ENCODE results near the gene KLF1.
A peak's percentile ranks its signal among the peaks of the same experiment; 100 is the strongest.
"Not testable (repeated sequence)": the region's sequence is repeated elsewhere in the genome, so short reads cannot be mapped to it uniquely, and the experiment has no call there.

KLF1 gene

DNA sequence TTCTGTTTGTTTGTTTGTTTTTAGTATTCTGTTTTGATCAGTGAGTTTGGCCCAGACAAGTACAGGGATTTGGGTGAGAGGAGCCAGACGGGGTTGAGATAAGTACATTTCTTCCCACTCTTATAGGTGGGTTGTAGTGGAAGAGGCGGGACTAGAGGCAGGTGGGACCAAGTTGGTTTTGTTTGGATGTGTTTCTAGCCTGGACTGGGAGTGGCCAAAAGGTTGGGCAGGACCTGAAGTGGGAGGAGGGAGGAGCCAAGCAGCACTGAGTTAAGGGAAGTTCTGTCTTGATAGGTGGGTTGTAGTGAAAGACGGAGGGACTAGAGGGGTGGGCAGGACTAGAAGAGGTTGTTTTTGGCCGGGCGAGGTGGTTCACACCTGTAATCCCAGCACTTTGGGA, 14.7 kb downstream of the KLF1 start:
- in situ Hi-C loops (cut with MboI; ENCODE audit: low pct_unique_long_range_greater_than_20kb, low sequenced_read_pairs), result no loop called here

DNA sequence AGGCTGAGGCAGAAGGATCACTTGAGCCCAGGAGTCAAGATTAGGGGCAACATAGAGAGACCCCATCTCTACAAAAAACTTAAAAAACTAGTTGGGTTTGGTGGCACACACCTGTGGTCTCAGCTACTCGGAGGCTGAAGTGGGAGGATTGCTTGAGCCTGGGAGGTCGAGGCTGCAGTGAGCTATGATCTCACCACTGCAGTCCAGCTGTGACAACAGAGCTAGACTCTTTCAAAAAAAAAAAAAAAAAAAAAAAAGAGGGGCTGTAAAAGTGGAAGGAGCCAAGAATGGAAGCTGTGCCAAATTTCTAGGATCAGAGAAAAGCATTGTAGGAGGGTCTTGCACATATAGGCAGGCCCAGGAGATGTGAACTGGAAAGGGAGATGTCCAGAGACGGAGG, 15.3 kb downstream of the KLF1 start:
- in situ Hi-C loops (cut with MboI; ENCODE audit: low pct_unique_long_range_greater_than_20kb, low sequenced_read_pairs), result no loop called here
- DNase-seq, result no peak

More for the DNA sequence above, 14.7 kb downstream of the KLF1 start:
- peak; percentile 23 for DNase-seq

DNA sequence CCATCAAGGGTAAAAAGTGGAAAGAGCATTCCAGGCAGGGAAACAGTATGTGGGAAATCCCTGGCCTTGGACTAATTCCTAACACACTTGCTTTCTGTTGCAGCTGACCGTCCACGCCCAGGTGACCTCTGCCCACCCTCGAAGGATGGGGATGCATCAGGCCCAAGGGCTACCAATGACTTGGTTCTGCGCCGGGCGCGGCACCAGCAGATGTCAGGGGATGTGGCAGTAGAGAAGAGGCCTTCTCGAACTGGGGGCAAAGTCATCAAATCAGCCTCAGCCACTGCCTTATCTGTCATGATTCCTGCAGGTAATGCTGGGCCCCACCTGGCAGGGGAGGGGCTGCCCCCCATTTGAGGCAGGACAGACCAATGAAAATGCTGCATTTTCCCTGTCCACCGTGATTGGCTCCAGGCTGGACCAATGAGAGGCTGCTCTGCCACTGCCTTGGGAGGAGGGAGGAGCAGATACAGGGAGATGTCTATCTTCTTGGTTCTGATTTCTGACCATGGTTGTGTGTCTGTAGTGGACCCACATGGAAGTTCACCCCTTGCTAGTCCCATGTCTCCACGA, 18.4 kb downstream of the KLF1 start:
- no peak for DNase-seq

DNA sequence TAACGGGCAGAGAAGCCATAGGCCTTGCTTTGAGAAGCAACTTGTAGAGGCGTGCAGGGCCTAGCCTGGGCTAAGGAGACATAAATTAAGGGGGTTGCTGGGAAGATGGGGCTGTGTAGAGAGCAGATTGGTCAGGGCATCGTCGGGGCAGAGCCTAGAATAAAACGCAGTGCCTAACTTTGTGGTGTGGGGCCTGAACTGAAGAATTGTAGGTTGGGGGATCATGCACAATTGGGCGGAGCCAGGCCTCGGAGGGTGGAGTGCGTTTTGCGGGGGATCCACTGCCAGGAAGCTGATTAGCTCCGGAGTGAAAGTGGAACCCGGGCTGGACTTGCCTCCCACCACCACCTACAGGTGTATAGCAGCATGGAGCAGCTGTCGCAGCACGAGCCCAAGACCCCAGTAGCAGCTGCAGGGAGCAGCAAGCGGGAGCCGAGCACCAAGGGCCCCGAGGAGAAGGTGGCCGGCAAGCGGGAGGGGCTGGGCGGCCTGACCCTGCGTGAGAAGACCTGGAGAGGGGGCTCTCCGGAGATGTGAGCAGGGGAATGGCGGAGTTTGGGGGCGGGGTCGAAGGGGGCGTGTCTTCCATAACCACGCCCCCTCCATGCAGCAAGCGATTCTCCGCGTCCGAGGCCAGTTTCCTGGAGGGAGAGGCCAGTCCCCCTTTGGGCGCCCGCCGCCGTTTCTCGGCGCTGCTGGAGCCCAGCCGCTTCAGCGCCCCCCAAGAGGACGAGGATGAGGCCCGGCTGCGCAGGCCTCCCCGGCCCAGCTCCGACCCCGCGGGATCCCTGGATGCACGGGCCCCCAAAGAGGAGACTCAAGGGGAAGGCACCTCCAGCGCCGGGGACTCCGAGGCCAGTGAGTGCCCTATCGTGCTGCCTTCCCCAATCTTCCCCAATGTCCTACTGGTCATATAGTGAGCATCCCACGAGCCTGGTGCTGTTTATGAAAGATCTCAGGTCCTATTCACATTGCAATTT, 19.6 kb downstream of the KLF1 start:
- in situ Hi-C loops (cut with MboI; ENCODE audit: low pct_unique_long_range_greater_than_20kb, low sequenced_read_pairs), result no loop called here
- no peak for DNase-seq

More for the DNA sequence above, 18.4 kb downstream of the KLF1 start:
- in situ Hi-C loops (cut with MboI; ENCODE audit: low pct_unique_long_range_greater_than_20kb, low sequenced_read_pairs), result no loop called here

DNA sequence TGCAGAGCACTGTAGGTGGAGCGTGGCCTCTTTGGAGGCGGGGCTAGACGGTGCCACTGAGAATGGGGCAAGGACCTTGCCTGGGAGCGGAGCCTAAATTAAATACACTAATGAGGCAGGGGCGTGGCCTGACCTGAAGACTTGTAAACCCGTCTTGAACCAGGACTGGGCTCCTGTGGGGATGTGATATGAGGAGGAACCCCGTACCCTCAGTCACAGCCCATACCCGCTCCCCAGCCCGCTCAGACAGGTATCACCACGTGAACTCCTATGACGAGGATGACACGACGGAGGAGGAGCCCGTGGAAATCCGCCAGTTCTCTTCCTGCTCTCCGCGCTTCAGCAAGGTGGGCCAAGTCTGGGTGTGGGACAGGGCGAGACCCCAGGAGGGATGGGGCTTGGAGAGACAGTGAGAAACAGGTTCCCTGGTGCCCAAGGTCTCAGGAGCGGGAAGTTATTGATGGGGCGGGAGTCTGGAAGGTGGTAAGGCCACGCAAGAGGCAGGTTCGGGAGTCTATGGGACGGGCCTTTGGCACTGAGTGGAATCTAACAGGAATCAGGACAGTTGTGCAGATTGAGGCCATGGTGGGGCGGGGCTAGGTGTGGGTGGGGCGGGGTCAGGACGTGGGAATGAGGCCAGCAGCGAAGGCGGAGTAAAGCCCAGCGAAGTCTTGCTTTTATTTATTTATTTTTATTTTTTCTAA, 20.4 kb downstream of the KLF1 start:
- no peak for DNase-seq
- in situ Hi-C loops (cut with MboI; ENCODE audit: low pct_unique_long_range_greater_than_20kb, low sequenced_read_pairs), result no loop called here

DNA sequence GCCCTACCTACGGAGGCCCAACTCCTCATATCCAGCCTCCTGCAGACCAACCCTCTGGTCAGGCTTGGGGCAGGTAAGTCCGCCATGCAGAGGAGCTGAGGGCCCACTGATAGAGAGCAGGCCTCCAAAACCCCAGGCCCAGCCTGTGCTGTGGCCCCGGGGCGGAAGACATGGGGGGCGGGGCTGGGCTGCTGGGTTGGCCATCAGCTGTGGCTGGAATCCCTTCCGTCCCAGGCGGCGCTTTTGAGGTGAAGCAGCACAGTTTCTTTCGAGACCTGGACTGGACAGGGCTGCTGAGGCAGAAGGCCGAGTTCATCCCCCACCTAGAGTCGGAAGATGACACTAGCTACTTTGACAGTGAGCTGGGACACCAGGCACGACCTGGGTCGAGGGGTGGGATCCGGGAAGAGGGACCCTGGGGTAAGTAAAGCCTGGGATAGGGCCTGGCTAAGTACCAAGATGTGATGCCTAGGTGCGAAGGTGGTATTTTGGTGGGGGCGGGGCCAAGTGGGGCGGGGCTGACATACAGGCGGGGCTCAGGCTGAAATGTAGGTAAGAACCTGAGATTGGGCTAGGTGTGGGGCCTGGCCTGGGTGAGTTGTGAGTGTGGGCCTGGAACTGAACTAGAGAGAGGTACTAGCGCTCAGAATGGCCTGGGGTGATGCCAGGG, 21.1 kb downstream of the KLF1 start:
- DNase-seq, result no peak
- in situ Hi-C loops (cut with MboI; ENCODE audit: low pct_unique_long_range_greater_than_20kb, low sequenced_read_pairs), result no loop called here

DNA sequence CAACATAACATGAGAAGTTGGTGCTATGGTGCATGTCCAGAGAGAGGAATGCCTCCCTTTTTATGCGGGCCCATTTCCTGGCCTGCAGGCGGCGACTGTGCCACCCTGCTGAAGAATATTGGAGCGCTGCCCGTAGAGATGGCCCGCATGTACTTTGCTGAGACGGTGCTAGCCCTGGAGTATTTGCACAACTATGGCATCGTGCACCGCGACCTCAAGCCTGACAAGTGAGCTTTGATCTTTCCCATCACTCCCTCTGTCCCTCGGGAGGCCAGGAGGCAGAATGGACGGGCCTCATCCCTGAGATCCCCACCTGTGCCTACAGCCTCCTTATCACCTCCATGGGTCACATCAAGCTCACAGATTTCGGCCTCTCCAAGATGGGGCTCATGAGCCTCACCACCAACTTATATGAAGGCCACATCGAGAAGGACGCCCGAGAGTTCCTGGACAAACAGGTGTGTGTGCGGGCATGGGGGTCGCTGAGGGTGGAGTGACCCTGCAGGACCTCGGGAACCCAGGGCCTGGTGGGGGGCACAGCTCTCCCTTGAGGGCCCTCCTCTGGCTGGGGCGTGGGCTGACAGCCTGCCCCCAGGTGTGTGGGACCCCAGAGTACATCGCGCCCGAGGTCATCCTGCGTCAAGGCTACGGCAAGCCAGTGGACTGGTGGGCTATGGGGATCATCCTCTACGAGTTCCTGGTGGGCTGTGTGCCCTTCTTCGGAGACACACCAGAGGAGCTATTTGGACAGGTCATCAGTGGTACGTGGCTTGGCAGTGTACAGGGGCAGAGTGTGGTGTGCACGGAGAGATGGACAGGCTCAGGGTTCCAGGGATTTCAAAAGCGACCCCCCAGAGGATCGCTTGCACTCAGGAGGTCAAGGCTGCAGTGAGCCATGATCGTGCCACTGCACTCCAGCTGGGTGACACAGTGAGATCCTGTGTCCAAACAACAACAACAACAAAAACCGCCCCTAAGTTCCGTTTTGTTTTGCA, 22.0 kb downstream of the KLF1 start:
- no peak for DNase-seq
- in situ Hi-C loops (cut with MboI; ENCODE audit: low pct_unique_long_range_greater_than_20kb, low sequenced_read_pairs), result no loop called here

DNA sequence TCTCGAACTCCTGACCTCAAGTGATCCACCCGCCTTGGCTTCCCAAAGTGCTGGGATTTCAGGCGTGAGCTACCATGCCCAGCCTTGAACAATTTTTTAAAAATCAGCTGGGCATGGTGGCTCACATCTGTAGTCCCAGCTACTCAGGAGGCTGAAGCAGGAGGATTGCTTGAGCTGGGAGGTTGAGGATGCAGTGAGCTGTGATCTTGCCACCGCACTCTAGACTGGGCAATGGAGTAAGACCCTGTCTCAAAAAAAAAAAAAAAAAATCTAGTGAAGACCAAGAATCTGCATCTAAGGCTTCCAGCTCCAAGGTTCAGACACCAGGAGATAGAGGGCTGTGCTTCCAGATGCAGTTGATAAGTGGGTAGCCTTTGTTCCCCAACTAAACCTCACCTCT, 22.9 kb downstream of the KLF1 start:
- in situ Hi-C loops (cut with MboI; ENCODE audit: low pct_unique_long_range_greater_than_20kb, low sequenced_read_pairs), result no loop called here
- no peak for DNase-seq

DNA sequence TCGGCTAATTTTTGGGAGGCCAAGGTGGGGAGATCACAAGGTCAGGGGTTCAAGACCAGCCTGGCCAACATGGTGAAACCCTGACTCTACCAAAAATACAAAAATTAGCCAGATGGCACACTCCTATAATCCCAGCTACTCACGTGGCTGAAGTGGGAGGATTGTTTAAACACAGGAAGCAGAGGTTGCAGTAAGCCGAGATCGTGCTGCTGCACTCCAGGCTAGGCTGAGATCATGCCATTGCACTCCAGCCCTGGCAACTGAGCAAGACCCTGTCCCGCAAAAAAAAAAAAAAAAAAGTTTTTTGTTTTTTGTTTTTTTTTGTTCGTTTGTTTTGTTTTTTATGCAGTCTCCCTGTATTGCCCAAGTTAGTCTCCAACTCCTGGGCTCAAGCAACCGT, 27.5 kb downstream of the KLF1 start:
- in situ Hi-C loops (cut with MboI; ENCODE audit: low pct_unique_long_range_greater_than_20kb, low sequenced_read_pairs), result no loop called here
- no peak for DNase-seq

DNA sequence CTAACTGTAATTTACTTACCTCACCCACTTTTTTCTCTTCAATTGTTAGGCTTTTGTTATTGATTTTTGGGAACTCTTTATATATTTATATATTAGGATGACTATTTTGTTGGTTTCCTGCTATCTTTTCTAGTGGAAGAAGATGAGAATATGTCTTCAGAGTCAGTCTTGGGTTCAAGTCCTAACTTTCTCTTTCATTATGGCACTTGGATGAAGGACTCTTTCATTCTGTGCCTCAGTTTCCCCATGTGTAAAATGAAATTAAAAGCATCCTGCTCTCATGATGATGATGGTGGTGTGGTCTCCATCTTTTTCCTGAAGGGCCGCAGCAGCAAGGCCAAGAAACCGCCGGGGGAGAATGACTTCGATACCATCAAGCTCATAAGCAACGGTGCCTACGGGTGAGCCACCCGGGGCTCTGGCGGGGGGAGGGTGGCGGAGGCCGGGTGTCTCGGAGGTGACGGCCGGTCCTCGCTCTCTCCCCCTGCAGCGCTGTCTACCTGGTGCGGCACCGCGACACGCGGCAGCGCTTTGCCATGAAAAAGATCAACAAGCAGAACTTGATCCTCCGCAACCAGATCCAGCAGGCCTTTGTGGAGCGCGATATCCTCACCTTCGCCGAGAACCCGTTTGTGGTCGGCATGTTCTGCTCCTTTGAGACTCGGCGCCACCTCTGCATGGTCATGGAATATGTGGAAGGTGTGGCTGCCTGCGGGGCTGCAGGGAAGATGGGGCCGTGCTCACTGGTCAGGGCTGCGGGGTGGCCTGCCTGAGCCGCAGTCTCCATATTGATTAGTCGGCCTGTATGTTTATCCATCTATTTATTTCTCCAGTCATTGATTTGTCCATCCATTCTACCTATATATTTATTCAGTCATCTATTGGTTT, 28.7 kb downstream of the KLF1 start:
- in situ Hi-C loops (cut with MboI; ENCODE audit: low pct_unique_long_range_greater_than_20kb, low sequenced_read_pairs), result no loop called here

DNA sequence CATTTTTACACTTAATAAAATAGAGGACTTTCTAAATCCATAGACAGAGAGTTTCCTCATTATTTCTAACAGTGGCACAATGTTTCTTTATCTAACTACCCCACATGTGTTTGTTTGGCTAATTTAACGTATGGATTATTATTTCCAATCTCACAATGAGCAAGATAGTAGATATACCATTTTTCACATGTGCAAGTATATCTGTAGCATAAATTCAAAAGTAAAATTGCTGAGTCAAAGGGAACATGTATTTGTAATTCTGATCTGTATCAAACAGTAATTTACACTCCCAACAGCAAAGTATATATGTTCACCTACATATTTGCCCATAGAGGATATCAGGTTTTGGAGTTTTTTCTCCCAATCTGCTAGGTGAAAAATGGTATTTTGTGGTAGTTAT, 30.3 kb downstream of the KLF1 start:
- DNase-seq, result no peak
- in situ Hi-C loops (cut with MboI; ENCODE audit: low pct_unique_long_range_greater_than_20kb, low sequenced_read_pairs), result no loop called here

More for the DNA sequence above, 28.7 kb downstream of the KLF1 start:
- no peak for DNase-seq

DNA sequence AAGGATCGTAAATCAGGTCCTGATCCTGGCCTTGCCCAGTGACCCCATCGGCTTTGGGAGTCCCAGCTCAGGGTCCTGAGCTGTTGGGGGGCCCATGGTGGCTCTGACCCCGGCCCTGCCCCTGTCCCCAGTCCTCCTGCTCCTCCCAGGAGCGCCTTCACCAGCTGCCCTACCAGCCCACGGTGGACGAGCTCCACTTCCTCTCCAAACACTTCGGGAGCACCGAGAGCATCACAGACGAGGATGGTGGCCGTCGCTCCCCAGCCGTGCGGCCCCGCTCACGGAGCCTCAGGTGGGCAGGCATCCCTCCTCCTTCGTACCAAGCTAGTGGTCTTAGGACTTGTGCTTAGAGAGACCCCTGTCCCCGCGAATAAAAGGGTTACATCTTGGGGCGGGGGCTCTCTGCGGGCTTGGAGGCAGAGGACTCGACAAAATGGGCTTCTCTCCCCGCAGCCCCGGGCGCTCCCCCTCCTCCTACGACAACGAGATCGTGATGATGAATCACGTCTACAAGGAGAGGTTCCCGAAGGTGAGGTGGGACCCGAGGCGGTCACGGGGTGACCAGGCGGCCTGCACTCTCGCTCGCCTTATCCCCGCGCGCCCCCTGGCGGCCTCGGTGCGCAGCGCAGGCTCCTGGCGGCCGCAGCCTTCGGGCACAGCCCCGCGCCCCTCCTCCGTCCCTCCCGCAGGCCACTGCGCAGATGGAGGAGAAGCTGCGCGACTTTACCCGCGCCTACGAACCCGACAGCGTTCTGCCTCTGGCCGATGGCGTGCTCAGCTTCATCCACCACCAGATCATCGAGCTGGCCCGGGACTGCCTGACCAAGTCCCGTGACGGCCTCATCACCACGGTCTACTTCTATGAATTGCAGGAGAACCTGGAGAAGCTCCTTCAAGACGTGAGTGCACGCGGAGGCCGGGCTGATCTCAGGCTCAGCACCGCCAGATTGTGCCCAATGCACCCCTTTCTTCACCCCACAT, 39.6 kb downstream of the KLF1 start:
- in situ Hi-C loops (cut with MboI; ENCODE audit: low pct_unique_long_range_greater_than_20kb, low sequenced_read_pairs), result no loop called here
- DNase-seq, result peak; percentile 87

DNA sequence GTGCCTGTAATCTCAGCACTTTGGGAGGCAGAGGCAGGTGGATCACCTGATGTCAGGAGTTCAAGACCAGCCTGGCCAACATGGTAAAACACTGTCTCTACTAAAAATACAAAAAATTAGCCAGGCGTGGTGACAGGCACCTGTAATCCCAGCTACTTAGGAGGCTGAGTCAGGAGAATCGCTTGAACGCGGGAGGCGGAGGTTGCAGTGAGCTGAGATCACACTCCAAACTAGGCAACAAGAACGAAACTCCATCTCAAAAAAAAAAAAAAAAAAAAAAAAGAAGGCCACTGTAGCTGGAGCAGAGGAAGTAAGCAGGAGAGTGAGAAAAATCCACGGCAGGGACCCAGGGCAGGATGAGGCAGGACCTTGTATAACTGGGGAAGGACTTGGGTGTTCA, 40.4 kb downstream of the KLF1 start:
- in situ Hi-C loops (cut with MboI; ENCODE audit: low pct_unique_long_range_greater_than_20kb, low sequenced_read_pairs), result not testable (repeated sequence)

DNA sequence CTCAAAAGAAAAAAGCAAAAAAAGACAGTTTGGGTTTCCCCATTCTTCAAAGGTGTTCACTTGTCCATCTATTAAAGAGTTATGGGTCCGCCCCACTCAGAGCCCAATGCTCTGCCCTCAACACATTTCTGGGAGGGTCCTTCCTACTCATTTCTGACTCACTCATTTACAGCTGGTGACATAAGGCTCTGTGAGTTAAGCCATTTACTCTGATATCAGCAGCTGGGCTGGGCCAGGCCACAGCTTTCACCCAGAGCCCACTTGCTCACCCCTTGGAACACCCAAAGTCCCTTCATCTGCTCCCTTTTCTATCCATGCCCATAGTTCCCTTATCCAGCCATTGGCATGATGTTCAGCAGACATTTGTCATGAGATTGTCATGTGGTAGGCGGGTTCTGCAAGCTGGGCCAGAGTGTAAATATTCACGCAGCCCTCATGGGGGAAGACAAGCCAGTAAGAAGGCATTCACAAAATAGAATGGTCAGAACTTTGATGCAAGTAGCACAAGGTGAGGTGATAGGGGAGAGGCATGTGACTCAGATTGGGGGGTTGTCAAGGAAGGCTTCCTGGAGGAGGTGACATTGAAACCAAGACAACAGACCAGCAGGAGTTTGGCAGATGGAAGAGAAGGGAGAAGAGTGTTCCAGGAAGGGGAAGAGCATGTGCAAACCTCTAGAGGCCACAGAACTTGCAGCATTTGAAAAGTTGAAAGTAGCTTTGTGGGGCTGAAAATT, 42.8 kb downstream of the KLF1 start:
- in situ Hi-C loops (cut with MboI; ENCODE audit: low pct_unique_long_range_greater_than_20kb, low sequenced_read_pairs), result no loop called here
- no peak for DNase-seq

More for the DNA sequence above, 40.4 kb downstream of the KLF1 start:
- DNase-seq, result not testable (repeated sequence)

DNA sequence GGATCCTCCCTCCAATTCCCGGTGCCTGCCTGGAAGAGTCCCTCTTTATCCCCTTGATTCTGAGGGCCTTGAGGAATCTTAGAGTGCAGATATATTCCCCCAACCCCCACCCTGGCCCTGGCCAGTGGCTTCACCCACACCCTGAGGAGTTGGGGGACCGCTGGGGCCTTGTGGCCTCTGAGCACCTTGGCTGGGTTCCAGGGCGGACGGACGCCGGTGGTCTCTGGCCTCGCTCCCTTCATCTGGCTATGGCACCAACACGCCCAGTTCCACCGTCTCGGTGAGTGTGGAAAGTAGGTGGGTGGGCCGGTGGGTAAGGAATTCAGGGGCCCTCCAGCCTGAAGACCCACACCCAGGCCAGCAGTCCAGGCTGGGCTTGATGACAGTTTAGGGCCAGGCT, 43.7 kb downstream of the KLF1 start:
- in situ Hi-C loops (cut with MboI; ENCODE audit: low pct_unique_long_range_greater_than_20kb, low sequenced_read_pairs), result no loop called here

DNA sequence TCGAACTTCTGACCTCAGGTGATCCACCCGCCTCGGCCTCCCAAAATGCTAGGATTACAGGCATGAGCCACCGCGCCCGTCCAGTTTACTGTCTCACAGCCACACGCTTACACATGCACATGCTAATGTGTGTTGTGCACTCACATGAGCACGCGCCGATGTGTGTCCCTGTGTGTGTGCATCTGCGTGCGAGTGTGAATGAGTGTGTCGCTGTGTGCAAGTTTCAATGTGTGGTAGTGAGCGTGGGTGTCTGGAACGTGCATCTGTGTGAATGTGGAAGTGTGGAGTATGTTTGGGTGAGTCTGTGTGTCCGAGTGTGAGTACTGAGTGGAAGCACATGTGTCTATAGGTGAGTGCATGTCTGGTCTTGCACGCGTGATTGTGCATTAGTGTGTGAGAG, 44.5 kb downstream of the KLF1 start:
- in situ Hi-C loops (cut with MboI; ENCODE audit: low pct_unique_long_range_greater_than_20kb, low sequenced_read_pairs), result no loop called here
- no peak for DNase-seq

More for the DNA sequence above, 43.7 kb downstream of the KLF1 start:
- no peak for DNase-seq
